ENCODE data around the gene SRXN1.
"Not testable (repeated sequence)": the region's sequence is repeated elsewhere in the genome, so short reads cannot be mapped to it uniquely, and the experiment has no call there.

Gene SRXN1

DNA sequence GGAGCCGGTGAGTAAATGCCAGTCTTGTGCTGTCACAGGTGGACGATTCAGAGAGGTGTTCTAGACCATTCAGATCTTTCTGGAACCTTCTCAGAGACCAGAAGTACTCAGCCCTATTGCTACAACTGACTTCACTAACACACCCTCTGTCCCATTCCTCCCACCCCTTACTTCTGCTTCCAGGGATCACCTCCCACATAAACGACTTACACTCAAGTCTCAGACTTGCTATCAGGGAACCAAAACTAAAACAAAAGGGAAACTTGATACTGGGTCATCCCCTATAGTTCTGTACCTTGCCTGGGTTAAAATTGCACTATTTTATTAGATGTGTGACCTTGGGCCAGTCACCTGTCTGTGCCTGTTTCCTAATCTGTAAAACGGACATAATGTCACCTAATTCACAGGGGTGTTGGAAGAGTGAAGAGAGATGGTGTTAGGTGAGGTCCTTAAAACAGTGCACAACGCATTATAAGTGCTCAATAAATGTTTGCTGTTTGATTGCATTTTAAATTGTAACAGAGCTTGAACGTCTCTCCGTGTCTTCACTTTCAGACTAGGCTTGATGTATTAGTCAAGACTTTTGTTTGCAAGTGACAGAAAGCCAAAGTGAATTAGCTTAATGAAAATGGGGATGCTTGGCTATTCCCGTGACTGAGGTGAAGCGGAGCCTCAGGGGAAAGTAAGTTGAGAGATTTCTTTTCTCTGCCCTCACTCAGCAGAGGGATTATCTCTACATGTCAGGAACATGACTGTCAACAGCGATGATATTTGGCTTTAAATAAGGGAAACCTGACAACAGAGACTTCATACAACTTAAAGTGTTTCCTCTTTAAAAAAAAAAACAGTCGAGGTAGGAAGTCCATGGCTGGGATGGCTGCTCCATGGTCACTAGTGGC, 3.0 kb upstream of the SRXN1 start:
- DNase-seq (ENCODE audit: low read depth in 3 of 3): no peak

GRCh38 chr20:654417-654750, 1.4 kb upstream of the SRXN1 start:
- DNase-seq (ENCODE audit: low read depth in 3 of 3): no peak

- DNase-seq (ENCODE audit: low read depth in 3 of 3): no peak
Observed at GRCh38 chr20:653590-654416, 803 bp upstream of the SRXN1 start.

DNA sequence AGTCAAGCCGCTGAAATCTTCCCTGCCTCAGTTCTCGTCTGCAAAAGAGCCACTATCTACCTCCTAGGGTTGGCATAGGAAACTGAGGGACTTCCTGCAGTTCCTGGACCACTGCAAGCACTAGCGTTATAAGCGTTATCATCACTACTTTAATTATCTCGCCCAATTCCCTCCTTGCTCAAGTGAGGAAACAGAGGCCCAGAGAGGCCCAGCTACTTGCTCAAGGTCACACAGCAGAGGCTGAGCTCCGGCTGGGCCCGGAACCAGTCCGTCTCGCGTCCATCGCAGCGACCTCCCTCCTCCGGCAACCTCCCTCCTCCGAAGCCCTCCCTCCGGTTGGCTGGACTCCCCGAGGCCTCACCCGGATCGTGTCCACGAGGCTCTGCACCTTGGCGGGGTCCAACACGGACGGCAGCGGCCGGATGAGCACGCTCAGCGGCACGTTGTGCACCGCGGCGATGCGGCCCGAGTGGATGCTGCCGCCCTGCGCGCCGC, 338 bp downstream of the SRXN1 start:
- no peak for DNase-seq (ENCODE audit: low read depth in 3 of 3)

- DNase-seq (ENCODE audit: low read depth in 3 of 3): no peak
Observed at GRCh38 chr20:651713-652614, 1.0 kb downstream of the SRXN1 start.

DNA sequence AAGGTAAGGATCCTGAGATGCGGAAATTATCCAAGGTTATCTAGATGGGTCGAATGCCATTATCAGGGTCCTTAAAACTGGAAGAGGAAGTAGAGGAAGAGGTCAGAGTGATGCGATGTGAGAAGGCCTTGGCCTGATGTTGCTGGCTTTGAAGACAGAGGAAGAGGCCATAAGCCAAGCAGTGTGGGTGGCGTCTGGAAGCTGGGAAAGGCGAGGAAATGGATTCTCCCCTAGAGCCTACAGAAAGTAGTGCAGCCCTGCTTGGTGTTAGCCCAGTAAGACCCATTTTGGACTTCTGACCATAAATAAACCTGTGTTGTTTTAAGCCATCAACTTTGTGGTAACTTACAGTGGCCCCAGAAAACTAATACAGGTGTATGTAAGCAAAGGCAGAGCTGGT, 2.0 kb downstream of the SRXN1 start:
- DNase-seq (ENCODE audit: low read depth in 3 of 3): no peak

DNA sequence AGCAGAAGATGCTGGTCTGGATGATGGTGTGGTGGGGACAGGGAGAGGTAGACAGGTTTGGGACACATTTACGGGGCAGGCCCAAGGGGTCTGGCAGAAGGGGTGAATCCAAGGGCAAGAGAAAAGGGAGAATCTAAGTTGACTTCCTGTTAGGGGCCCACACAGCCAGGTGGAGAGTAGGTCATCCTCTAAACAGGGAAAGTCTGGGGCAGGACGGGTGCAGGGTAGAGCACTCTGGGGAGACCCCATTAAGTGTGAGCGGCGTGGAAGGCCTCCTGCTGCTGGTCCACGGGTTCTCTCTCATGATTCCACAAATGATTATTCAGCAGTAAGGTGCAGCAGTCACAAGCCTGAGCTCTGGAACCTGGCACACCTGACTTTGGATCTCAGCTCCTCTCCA, 2.7 kb downstream of the SRXN1 start:
- no peak for DNase-seq (ENCODE audit: low read depth in 3 of 3)

- no peak for DNase-seq (ENCODE audit: low read depth in 3 of 3)
Observed at GRCh38 chr20:647479-648019, 5.5 kb downstream of the SRXN1 start.

DNA sequence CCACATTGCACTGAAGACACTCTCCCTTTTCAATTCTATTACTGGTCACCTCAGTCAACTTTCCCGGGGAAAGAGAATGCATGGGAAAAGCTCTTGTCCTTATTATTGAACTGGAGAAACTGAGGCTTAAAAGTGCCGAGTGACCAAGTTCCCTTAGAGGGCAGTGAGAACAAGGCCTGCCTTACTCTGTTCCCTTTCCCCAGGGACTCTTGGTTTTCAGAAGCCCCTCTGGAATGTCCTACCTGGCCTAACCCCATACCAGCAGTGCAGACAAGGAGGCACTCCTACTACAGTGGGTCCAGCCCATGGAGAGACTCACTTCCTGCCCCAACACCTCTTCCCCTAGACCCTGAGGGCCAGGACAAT, 6.1 kb downstream of the SRXN1 start:
- no peak for DNase-seq (ENCODE audit: low read depth in 3 of 3)

DNA sequence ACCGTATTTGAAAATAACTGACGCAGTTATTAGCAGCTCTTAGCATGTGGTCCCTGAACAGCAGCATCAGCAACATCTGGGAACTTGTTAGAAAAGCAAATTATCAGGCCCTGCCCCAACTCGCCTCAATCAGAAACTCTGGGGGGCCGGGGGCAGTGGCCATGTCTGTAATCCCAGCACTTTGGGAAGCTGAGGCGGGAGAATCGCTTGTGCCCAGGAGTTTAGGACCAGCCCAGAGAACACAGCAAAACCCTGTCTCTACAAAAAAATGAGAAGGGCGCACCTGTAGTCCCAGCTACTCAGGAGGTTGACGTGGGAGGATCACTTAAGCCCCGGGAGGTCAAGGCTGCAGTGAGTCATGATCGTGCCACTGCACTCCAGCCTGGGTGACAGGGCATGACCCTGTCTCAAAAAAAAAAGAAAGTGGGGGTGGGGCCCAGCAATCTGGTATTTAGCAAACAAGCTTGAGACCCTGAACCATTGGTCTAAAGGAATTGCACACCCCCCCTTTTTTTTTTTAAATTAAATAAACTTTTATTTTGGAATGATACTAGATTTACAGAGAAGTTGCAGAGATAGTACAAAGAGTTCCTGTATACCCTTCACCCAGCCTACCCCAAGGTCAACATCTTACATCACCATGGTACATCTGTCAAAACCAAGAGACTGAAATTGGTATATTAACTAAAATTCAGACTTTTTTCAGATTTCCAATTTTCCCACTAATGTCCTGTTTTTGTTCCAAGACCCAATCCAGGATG, 6.7 kb downstream of the SRXN1 start:
- no peak for DNase-seq (ENCODE audit: low read depth in 3 of 3)

- peak; percentile 29 to 54 (median 29) for DNase-seq (ENCODE audit: low read depth in 3 of 3)
Observed at GRCh38 chr20:645318-646106, 7.5 kb downstream of the SRXN1 start.

GRCh38 chr20:644692-645317, 8.2 kb downstream of the SRXN1 start:
- DNase-seq (ENCODE audit: low read depth in 3 of 3): no peak

GRCh38 chr20:642398-643174, 10.4 kb downstream of the SRXN1 start:
- DNase-seq (ENCODE audit: low read depth in 3 of 3): no peak

- DNase-seq (ENCODE audit: low read depth in 3 of 3): not testable (repeated sequence)
Observed at GRCh38 chr20:642013-642397, 11.0 kb downstream of the SRXN1 start.

DNA sequence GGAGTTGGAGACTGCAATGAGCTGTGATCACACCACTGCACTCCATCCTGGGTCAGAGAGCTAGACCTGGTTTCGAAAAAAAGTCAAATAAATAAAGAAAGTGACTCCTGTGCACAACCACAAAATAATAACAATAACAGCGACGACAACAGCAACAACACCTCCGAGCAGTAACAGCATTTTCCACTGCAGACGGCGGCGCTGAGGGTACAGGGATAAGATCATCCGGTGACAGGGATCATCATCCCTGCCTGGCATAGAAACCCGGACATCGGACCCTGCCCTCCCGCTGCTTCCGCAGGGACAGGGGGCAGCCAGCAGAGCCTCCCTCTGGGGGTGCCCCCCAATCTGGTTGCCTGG, 11.5 kb downstream of the SRXN1 start:
- no peak for DNase-seq (ENCODE audit: low read depth in 3 of 3)

- no peak for DNase-seq (ENCODE audit: low read depth in 3 of 3)
Observed at GRCh38 chr20:640674-641515, 12.1 kb downstream of the SRXN1 start.

GRCh38 chr20:638579-638978, 14.4 kb downstream of the SRXN1 start:
- DNase-seq (ENCODE audit: low read depth in 3 of 3): no peak

DNA sequence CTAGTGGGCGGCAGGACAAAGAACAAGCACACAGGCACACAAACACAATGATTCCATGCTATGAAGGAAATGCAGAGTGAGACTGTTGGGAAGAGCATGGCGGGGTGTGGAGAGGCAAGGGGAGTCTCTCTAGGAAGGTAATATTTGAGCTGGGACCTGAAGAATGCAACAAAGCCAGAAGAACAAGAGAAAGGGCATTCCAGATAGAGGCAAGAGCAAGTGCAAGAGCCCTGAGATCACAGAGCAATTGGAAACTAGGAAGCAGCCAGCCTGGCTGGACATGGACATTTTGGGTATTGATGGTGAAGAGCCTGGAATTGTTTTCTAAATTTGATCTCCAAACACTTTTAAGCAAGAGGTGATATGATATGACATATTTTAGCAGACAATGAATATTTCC, 15.4 kb downstream of the SRXN1 start:
- no peak for DNase-seq (ENCODE audit: low read depth in 3 of 3)

Measured in stimulated activated CD4-positive, alpha-beta T cell treated with anti-CD3 and anti-CD28 coated beads, TNF-alpha, amount 100 ng/mL, for 4 hours (primary cell).